NCI-H345 treated with DMSO at 0.1 percent for 48 hours (cell line): ENCODE results near the gene ABCG5.

Experiments used
- DNase-seq: peaks from one replicate; lab custom pipeline; 2025; ENCODE audit not compliant: unreplicated experiment; lab: John Stamatoyannopoulos, UW

Gene ABCG5

DNA sequence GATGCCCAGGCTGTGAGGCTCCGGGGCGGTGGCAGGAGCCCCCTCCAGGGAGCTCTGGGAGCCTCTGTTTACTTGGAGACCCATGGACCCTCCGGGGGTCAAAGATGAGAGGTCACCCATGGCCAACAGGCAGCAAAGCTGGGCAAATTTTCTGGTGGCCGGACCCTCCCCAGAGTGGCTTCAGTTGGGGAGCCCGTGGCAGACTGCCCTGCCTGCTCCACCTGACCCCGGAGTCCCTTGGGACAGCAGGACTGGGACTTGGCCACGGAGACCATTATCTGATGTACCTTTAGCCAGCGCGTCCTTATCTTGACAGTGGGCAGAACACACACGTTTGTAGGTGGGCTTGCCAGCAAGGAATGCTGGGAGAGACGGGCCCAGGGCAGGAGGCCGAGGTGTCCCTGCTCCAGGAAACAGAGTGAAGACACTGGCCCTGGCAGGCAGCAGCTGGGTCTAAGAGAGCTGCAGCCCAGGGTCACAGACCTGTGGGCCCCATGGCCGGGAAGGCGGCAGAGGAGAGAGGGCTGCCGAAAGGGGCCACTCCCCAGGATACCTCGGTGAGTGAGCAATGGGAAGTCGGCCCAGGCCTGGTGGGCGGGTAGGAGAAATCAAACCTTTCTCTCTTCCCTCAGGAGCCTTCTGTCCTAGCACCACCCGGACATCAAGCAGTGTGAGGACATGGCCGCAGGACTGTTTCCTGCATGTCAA is at the start of gene ABCG5, which contains the start of gene ABCG8:
TSS of gene ABCG5 (minus strand) at position 280 of the 708 bp plus-strand sequence. CDS start at position 120, 160 bp downstream.
TSS of gene ABCG8 (plus strand) at position 412 of the 708 bp plus-strand sequence. CDS start at position 495, 83 bp downstream.
- DNase-seq: no peak

DNA sequence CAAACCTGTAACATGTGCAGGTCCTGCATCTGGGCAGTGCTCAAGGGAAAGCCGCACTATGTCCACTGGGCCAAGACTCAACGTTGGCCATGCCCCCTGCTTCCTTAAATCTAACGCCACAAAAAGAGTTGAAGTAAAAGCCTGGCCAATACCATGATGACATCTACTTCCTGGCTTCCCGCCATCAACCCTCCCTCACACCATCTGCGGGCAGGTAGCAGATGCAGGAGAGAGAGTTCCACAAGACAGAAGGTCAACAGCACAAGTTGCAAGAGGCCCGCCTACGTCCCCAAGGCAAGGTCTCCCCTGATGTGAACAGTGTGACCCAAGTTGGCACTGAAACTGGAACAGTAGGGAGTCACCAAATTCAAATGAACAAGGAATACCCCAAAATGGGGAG is 48.5 kb upstream of the ABCG5 start:
- DNase-seq: no peak

DNA sequence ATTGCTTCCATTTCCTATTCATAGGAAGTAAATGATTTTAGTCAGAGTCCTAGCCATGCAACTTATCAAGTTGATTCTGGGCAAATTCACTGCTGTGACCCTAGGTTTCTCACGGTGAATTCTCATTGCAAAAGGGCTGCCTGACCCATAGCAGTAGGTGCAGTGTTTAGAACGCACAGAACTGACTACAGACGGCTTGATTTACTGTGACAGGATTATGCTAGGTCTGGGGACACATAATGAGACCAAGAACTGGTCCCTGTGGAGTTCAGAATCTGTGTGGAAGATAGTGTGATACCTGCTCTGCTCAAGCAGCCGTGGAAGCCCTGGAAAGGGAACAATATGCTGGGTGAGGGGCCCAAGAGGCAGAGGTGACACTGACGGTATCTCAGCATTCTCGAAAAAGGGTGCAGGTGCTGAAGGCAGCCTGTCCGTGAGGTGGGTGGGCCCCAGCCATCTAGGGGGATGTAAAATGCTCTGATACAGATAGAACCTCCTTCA is 46.5 kb upstream of the ABCG5 start:
- DNase-seq: no peak

DNA sequence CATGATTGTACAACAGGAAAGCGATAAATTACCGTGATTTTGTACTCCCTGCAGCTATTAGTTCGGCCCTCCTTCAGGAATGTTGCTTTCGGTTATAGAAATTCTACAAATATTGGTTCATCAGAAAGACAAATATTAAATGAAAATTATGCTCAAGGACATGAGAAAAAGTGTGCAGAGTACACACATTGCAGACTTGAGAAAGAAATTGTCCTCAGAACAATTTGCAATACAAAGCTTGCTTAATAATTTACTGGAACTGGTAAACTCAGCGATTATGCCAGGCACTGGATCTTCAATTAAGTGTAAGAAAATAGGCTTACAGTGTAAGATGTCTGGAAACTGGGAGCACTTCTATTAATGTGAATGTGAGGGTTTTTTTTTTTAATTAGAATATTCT is 46.0 kb upstream of the ABCG5 start:
- DNase-seq: no peak

DNA sequence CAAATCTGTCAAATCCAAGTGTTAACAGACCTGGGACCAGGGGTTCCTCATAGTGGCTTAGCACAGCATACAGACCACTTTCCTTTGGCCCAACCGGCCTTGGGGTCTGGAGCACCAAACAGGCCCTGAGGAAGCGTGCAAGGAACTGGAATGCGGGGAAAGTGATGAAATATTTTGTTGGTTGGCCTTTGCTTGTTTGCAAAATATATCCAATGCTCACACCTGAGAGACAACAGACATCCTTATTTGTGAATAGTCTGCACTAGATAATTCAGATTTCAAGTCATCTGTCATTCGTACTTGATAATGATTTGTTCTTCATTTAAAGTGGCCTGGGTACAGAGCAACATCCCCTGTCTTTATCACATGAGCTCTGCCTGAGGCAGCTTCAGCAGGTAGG is 43.7 kb upstream of the ABCG5 start:
- DNase-seq: no peak

DNA sequence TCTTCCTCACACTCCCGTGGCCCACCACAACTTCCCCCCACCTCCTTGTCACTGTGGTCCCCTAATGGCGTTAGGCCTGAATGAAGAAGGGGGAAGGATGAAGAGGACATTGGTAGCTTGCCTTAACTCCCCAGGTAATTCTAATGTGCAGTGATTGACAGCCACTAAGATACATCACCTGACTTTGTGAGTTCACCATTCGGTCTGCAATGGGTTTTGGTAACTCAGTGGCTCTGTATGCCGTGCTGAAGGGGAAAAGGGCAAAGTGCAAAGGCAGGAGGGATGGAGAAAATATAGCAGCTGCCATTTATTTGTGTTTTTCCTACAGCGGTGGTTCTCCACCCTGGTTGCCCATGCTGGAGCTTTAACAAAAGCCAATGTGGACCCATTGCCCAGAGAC is 42.3 kb upstream of the ABCG5 start:
- no peak for DNase-seq

DNA sequence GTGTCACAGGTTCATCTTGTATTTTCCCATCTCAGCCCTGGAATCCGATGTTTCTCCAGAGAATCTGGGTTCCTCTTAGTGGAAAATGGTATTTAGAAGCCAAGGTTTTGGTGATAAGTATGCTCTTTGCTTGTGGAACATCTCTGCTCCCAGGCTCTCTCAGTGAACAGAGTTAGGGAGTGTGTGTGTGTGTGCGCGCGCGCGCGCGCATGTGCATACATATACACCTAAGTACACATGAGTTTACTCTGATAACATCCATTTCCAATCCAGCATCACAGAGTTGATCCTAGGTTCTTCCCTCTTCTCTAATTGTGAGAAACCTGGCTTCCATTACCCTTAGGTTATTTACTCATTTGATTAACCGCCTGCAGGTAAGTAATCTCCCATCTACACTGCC is 41.8 kb upstream of the ABCG5 start:
- no peak for DNase-seq

DNA sequence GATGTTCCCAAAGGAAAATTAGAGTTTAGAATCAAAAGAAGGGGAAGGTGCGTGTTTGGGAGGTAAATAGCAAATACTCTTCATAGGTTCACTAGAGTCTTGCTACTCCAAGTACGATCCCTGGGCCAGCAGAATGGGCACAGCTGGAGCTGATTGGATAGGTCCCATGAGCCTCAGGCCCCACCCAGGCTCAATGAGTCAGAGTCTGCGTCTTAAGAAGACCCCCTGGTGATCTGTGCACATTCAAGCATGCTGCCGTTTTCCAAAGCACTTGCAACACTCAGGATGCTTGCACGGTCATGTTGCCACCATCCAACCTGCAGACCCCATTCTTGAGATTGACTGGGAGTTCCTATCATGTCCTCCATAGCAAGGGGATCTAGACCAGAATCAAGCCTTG is 40.6 kb upstream of the ABCG5 start:
- no peak for DNase-seq

DNA sequence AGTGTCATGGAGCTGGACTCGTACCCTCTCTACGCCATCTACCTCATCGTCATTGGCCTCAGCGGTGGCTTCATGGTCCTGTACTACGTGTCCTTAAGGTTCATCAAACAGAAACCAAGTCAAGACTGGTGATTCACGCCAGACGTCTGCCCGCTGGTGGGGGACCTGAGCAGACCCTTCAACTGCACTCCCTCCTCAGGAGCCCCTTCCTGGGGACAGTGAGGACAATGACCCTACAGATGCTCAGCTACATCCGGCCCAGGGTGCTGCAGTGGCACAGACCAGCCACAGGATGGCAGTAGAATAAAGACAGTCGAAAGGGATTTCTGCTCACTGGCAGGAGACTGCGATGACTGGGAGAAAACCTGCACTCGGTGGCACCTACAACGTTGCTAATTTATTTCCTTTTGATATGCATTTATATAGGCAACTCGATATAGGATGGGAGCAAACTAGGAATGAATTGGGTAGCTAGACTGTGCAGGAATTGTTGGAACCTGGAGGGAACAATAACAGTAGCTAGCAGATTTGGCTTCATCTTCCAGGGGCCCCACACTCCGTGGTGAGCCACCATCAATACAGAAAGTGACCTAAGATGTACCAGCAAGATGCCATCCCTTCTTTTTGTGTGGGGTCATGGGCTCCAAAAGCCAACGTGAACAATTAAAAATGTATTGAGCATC is 39.3 kb upstream of the ABCG5 start:
- DNase-seq: peak; percentile 58

DNA sequence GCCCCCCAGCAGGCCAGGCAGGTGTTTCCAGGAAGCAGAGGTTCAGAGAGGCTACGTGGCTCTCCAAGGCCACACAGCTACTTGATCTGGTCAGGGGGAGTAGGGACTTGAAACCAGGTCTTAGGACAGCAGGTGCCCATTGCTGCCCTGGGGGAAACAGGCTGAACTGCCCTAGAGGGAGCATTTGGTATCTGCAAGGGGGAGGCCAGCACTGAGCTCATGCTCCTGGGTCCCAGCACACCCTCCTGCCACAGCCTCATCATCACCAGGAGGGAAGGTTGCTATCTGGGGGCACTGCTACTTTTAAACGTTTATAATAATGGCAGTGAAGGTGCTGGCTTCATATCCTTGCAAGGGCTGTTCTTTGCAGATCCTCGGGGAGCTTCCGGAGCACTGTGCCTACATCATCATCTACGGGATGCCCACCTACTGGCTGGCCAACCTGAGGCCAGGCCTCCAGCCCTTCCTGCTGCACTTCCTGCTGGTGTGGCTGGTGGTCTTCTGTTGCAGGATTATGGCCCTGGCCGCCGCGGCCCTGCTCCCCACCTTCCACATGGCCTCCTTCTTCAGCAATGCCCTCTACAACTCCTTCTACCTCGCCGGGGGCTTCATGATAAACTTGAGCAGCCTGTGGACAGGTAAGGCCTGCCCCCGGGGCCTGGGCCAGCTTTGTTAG is 36.3 kb upstream of the ABCG5 start:
- no peak for DNase-seq

DNA sequence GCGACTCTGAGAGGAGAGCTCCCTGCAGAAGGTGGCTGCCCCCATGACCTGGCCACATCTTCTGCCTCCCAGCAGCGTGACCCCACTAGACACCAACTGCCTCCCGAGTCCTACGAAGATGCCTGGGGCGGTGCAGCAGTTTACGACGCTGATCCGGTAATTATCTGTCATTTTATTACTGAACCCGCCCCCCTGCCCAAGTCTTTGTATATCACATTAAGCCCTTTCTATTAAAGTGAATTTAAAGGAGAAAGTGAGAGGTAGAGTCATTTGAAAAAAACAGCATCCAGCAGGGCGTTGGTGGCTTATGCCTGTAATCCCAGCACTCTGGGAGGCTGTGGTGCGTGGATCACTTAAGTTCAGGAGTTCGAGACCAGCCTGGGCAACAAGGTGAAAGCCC is 33.5 kb upstream of the ABCG5 start:
- DNase-seq: no peak

DNA sequence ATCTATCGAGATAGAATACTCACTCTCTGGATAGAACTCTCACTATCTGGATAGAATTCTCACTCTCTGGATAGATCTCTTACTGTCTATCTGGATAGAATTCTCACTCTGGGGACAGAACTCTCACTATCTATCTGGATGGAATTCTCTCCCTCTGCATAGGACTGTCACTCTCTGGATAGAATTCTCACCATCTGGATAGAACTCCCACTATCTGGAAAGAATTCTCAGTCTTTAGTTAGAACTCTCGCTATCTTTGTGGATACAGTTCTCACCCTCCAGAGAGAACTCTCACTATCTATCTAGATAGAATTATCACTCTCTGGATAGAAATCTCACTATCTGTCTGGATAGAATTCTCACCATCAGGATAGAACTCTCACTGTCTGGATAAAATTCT is 16.7 kb upstream of the ABCG5 start:
- DNase-seq: no peak

DNA sequence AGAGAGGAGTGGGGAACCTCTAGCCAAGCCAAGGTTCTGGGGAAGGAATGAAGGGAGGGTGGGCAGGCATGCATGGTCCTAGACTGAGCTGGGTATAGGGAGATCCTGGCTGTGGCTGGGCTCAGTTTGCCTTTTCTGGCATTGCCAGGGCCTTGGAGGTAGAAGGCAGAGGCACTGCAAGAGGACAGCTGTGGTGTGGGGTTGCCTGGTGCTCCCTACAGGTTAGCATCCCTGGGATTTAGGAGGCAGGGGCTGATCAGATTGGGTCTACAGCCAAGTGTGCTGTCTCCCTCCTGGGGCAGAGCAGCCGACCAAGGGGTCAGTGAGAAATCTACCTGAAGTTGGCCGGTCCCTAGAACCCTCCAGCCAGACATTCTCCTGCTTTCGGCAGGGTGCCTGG is 16.0 kb upstream of the ABCG5 start:
- no peak for DNase-seq

DNA sequence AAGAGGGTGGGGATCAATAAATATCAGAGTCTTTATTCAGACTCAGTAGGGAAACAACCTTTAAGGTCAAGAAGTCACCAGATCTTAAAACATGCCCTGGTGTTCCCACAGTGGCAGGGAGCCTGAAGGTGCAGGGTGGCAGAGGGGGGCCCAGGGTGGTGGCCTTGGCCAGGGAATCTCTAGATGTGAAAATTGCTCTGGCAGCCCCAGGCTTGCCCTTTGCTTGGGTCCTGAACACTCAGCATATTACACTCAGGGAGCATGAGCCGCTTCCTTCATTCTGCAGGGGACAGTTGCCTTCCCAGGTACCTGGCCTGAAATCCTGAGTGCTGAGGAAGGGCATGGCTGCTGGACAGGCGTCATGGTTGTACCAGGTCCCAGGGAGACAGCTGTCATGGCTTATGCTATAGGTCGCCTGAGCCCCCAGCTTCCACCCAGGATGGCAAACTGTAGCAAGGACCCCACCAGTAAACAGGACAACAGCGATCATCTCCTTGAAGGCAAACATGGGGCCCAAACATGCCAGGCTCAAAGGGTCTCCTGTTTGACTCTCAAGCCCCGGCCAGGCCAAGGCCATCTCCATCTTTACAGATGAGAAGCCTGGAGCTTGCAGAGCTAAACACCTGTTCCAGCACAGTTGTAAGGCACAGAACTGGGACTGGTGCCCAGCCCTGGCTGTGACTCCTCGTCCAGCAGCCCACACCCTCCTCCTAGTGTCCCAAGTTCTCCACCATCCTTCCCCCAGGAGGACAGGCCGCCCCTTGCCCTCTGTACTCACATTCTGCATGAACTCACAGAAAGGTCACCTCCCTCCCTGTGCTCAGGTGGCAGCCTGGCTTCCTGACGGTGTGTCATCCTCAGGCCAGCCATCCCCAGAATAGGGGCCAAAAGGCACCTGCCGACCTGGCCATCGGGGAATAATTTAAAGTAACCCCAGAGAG is 14.8 kb upstream of the ABCG5 start:
- DNase-seq: no peak

DNA sequence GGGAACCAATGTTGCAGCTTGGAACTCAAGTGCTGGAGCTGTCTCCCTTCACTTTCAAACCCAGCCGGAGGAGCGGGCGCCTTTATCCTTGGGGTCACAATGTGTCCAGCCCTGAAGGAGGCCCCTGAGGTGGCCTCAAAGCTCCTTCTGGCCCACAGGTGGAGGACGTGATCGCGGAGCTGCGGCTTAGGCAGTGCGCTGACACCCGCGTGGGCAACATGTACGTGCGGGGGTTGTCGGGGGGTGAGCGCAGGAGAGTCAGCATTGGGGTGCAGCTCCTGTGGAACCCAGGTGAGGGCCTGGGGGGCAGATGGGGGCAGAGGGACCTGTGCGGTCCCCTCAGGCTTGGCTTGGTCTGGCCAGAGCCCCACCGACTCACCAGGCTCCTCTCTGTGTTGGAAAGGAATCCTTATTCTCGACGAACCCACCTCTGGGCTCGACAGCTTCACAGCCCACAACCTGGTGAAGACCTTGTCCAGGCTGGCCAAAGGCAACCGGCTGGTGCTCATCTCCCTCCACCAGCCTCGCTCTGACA is 13.6 kb upstream of the ABCG5 start:
- no peak for DNase-seq

DNA sequence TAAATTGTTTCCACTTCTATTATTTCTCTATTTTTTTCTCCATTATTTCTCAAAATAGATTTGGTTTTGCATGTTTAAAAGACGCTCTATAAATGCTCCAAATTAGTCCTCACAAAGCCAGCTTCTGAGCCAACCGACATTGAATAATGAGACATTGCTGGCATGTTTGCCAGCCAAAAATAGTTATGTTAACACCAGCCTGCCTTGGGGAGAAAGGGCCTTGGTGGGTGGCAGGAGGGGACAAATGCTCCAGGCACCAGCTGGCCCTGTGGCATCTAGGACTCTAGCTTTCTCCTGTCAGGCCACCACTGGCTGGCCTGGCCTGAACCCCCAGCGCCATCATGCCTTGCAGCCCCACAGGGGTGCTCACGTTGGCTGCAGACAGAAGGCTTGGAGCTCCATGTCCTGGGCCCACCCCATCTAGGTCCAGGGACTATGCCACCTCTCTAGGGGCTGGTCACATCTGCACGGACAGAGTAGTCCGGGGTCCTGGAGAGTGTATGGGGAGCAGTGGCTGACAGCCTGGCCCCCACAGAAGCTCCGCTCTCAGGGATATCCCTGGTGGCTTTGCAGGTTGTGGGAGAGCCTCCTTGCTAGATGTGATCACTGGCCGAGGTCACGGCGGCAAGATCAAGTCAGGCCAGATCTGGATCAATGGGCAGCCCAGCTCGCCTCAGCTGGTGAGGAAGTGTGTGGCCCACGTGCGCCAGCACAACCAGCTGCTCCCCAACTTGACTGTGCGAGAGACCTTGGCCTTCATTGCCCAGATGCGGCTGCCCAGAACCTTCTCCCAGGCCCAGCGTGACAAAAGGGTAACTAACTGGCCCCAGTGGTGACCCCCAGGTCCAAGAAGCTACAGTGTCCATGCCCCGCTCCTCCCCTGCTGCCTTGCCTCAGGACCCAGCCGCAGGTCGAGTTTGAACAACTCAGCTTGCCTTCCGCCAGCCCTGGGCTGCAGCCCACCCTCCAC is 12.7 kb upstream of the ABCG5 start:
- DNase-seq: no peak

DNA sequence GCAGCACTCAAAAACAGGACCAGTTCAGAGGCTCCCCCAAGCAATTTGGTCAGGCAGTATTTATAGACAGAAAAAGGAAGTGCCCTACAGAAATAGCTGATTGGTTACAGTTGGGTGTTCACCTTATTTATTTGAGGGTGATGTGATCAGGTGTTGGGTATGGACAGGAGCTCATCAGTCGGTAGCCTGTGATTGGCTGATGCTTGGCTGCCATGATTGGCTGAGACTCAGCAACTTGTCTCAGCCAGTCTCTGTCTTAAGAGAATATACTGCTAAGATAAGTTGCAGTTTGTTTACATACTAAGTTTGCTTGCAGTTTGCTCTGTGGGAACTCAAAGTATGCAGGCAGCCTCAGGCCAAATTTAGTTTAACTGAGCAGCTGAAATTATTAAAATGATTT is 9.6 kb upstream of the ABCG5 start:
- DNase-seq: no peak

DNA sequence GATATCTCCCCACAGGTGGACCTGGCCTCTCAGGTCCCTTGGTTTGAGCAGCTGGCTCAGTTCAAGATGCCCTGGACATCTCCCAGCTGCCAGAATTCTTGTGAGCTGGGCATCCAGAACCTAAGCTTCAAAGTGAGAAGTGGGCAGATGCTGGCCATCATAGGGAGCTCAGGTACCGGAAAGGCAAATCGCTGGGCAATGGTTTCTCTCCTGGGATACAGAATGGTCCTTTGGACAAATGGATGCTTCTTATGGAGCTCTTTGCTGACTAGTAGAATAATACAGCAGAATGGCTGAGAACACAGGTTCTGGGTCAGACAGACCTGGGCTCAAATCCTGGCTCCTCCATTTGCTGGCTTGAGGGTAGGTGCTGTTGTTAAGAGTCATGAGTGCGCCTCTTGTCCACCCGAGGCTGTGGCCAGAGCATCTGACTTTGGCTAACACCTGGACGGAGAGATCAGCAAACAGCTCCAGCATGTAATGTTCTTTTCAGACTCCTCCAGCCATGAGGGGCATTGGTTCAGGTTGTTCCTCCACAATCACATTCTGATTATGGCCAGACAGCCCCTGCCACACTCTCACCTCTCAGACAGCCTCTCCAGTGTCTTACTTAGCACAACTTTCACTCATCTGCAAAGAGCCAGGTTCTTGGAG is 7.6 kb upstream of the ABCG5 start:
- no peak for DNase-seq

DNA sequence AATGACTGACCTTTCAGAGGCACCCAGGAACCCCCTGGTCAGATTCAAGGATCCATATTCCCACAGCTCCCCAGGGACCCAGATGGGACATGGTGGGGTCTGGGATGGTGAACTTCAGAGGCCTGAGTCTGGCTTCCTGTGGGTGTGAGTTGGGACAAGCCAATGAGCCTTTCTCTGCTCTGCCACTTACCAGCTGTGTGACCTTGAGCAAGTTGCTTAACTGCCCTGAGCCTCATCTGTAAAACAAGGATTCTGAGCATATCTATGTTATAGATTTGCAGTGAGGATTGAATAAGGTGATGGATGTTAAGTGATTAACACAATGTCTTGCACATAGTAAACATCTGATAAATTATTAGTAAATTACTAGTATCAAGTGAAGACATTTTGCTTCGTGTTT is 6.5 kb upstream of the ABCG5 start:
- no peak for DNase-seq
